Neural progenitor cell (in vitro differentiated cells): ENCODE data around the gene AATK.

Experiments used
- EZH2phosphoT487 ChIP-seq: fragments of 200-600 bp; sonication (generic); IDR thresholded peaks from 2 replicates; pipeline ENCODE4 v1.6.1; 2017; ENCODE audit warnings: antibody characterized with exemption
- TF ChIP-seq, protein P1 (sequence below): fragments of 200-600 bp; sonication (generic); IDR thresholded peaks from 2 replicates; pipeline ENCODE4 v1.5.1; 2017; ENCODE audit warnings: antibody characterized with exemption, mild to moderate bottlenecking

DNA sequence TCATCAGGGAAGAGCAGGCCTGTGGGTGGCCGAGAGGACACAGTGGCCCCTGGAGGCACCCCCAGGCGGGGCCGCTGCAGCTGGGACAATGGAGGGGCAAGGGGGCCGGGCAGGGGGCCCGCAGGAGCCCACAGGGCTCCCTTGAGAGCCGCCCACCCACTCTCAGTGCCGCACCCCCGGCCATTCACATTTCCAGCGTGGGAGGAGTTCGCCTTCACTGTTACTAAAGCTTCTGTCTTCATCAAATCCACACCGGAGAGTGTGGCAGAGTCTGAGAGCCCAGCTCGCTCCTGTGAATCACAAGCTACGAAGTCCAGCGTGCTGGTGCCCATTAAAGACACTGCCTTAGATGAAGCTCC lies 21.6 kb downstream of the AATK start:
- TF ChIP-seq, protein P1, sequence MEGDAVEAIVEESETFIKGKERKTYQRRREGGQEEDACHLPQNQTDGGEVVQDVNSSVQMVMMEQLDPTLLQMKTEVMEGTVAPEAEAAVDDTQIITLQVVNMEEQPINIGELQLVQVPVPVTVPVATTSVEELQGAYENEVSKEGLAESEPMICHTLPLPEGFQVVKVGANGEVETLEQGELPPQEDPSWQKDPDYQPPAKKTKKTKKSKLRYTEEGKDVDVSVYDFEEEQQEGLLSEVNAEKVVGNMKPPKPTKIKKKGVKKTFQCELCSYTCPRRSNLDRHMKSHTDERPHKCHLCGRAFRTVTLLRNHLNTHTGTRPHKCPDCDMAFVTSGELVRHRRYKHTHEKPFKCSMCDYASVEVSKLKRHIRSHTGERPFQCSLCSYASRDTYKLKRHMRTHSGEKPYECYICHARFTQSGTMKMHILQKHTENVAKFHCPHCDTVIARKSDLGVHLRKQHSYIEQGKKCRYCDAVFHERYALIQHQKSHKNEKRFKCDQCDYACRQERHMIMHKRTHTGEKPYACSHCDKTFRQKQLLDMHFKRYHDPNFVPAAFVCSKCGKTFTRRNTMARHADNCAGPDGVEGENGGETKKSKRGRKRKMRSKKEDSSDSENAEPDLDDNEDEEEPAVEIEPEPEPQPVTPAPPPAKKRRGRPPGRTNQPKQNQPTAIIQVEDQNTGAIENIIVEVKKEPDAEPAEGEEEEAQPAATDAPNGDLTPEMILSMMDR = no peak
- TF ChIP-seq EZH2phosphoT487 = no peak
